ENCODE results near the gene CACNA2D3. TPM values are rescaled to one million over a fixed set of nuclear protein-coding genes. Genes with fewer than 3 reads are reported as not detected.

Gene CACNA2D3
- polyA plus RNA-seq, 1 donor from 2014 or later = 26.2 TPM

- TF ChIP-seq EZH2 (IDR thresholded peaks at IDR 0.05; ENCODE audit: borderline replicate concordance, insufficient read depth, low read length, poor library complexity, severe bottlenecking) = no peak
- no peak for TF ChIP-seq TAF1 (IDR thresholded peaks at IDR 0.05; ENCODE audit: low read depth)
- TF ChIP-seq MXI1 (conservative IDR thresholded peaks at IDR 0.05; ENCODE audit: poor library complexity, severe bottlenecking) = no peak
- no peak for TF ChIP-seq SMC3 (conservative IDR thresholded peaks at IDR 0.05; ENCODE audit: poor library complexity)
- TF ChIP-seq REST (IDR thresholded peaks at IDR 0.05; ENCODE audit: borderline replicate concordance) = no peak
- TF ChIP-seq POLR2AphosphoS5 (IDR thresholded peaks at IDR 0.05) = no peak
- no peak for TF ChIP-seq EP300 (conservative IDR thresholded peaks at IDR 0.05; ENCODE audit: poor library complexity, severe bottlenecking)
- no peak for TF ChIP-seq RAD21 (conservative IDR thresholded peaks at IDR 0.05)
- TF ChIP-seq CTCF (IDR thresholded peaks at IDR 0.05; ENCODE audit: poor library complexity, severe bottlenecking) = no peak
- no peaks in the 10 kb centered on the region for H4K20me1 ChIP-seq (ENCODE audit: insufficient read depth)
- H3K79me2 ChIP-seq (replicated peaks; ENCODE audit: insufficient read depth, low read length) = no peaks in the 10 kb centered on the region
- H3K9ac ChIP-seq (ENCODE audit: low read length) = no peak overlapping the region
- H2AFZ ChIP-seq (ENCODE audit: low read depth, low read length) = no peak overlapping the region
- H3K36me3 ChIP-seq (ENCODE audit: insufficient read depth, low read length) = no peaks in the 10 kb centered on the region
- H3K4me2 ChIP-seq (ENCODE audit: low read length) = no peak overlapping the region
- no peaks in the 10 kb centered on the region for H3K27me3 ChIP-seq (ENCODE audit: insufficient read depth, low read depth, low read length)
- no peak overlapping the region for H3K27ac ChIP-seq (ENCODE audit: low read length)
- H3K9me2 ChIP-seq (ENCODE audit: insufficient read depth, low read length) = no peaks in the 10 kb centered on the region
- H3K4me3 ChIP-seq (ENCODE audit: low read length) = no peak overlapping the region
- H3F3A ChIP-seq (ENCODE audit: insufficient read depth, low read length, poor library complexity, severe bottlenecking) = no peaks in the 10 kb centered on the region
- H3K9me3 ChIP-seq (ENCODE audit: low read length) = no peaks in the 10 kb centered on the region
These were observed 106.5 kb downstream of the CACNA2D3 start for GRCh38 chr3:54228806-54229205.

GRCh38 chr3:54232618-54233017 lies 110.3 kb downstream of the CACNA2D3 start:
- Histone ChIP-seq H3K4me3 (ENCODE audit: low read length) (no peak overlapping the region), H3K4me2 (ENCODE audit: low read length) (no peak overlapping the region), H3K27ac (ENCODE audit: low read length) (no peak overlapping the region), H2AFZ (ENCODE audit: low read depth, low read length) (no peak overlapping the region), H3K79me2 (replicated peaks; ENCODE audit: insufficient read depth, low read length) (no peaks in the 10 kb centered on the region), H3K9me2 (ENCODE audit: insufficient read depth, low read length) (no peaks in the 10 kb centered on the region), H3K9me3 (ENCODE audit: low read length) (no peaks in the 10 kb centered on the region), H4K20me1 (ENCODE audit: insufficient read depth) (no peaks in the 10 kb centered on the region), H3K9ac (ENCODE audit: low read length) (no peak overlapping the region), H3F3A (ENCODE audit: insufficient read depth, low read length, poor library complexity, severe bottlenecking) (no peaks in the 10 kb centered on the region), H3K36me3 (ENCODE audit: insufficient read depth, low read length) (no peaks in the 10 kb centered on the region), H3K27me3 (ENCODE audit: insufficient read depth, low read depth, low read length) (no peaks in the 10 kb centered on the region)
- TF ChIP-seq EP300 (conservative IDR thresholded peaks at IDR 0.05; ENCODE audit: poor library complexity, severe bottlenecking) (peak; percentile 28), POLR2AphosphoS5 (IDR thresholded peaks at IDR 0.05) (no peak)

- H3K9me3 ChIP-seq (ENCODE audit: low read length) = no peaks in the 10 kb centered on the region
- H3K27me3 ChIP-seq (ENCODE audit: insufficient read depth, low read depth, low read length) = no peaks in the 10 kb centered on the region
- no peaks in the 10 kb centered on the region for H3K79me2 ChIP-seq (replicated peaks; ENCODE audit: insufficient read depth, low read length)
- no peak overlapping the region for H3K4me3 ChIP-seq (ENCODE audit: low read length)
- H3K9me2 ChIP-seq (ENCODE audit: insufficient read depth, low read length) = no peaks in the 10 kb centered on the region
- no peak for TF ChIP-seq REST (IDR thresholded peaks at IDR 0.05; ENCODE audit: borderline replicate concordance)
- TF ChIP-seq EZH2 (IDR thresholded peaks at IDR 0.05; ENCODE audit: borderline replicate concordance, insufficient read depth, low read length, poor library complexity, severe bottlenecking) = no peak
- no peak for TF ChIP-seq MXI1 (conservative IDR thresholded peaks at IDR 0.05; ENCODE audit: poor library complexity, severe bottlenecking)
- TF ChIP-seq EP300 (conservative IDR thresholded peaks at IDR 0.05; ENCODE audit: poor library complexity, severe bottlenecking) = no peak
- TF ChIP-seq SMC3 (conservative IDR thresholded peaks at IDR 0.05; ENCODE audit: poor library complexity) = no peak
- no peak for TF ChIP-seq RAD21 (conservative IDR thresholded peaks at IDR 0.05)
- TF ChIP-seq POLR2AphosphoS5 (IDR thresholded peaks at IDR 0.05) = no peak
- TF ChIP-seq CTCF (IDR thresholded peaks at IDR 0.05; ENCODE audit: poor library complexity, severe bottlenecking) = no peak
- no peak for TF ChIP-seq TAF1 (IDR thresholded peaks at IDR 0.05; ENCODE audit: low read depth)
- no peak overlapping the region for H2AFZ ChIP-seq (ENCODE audit: low read depth, low read length)
- no peak overlapping the region for H3K27ac ChIP-seq (ENCODE audit: low read length)
- no peak overlapping the region for H3K4me2 ChIP-seq (ENCODE audit: low read length)
- H3F3A ChIP-seq (ENCODE audit: insufficient read depth, low read length, poor library complexity, severe bottlenecking) = no peaks in the 10 kb centered on the region
- no peak overlapping the region for H3K9ac ChIP-seq (ENCODE audit: low read length)
- no peaks in the 10 kb centered on the region for H3K36me3 ChIP-seq (ENCODE audit: insufficient read depth, low read length)
- H4K20me1 ChIP-seq (ENCODE audit: insufficient read depth) = no peaks in the 10 kb centered on the region
These were observed 113.6 kb downstream of the CACNA2D3 start for GRCh38 chr3:54235998-54236397.

Data from neural cell (in vitro differentiated cells).